Measurements from ENCODE around the gene ACAA1. TPM values are rescaled to one million over a fixed set of nuclear protein-coding genes. Genes with fewer than 3 reads are reported as not detected.

Gene ACAA1
- total RNA-seq, 1 experiment from 2014 or later = 52.0 TPM

- DNase-seq (ENCODE audit: low read depth, low spot score) (no peak), ATAC-seq (0 out of 2 replicates have a peak, but pooled peaks have one; percentile 2)
- BruUV-seq (replicated peaks) = TSS peak; percentile 65
- Histone ChIP-seq H3K36me3 (ENCODE audit: control insufficient read depth, insufficient read depth, low read length) (no peaks in the 10 kb centered on the region; the same call in 1 of the 2 replicates), H3K4me3 (ENCODE audit: low read depth in 2 of 2, low read length in 2 of 2) (no peak overlapping the region), H3K27ac (ENCODE audit: low read length) (no peak overlapping the region), H3K4me1 (ENCODE audit: control insufficient read depth, insufficient read depth, low read length) (no peaks in the 10 kb centered on the region), H3K9me3 (ENCODE audit: control insufficient read depth, insufficient read depth, low read depth, low read length) (no peaks in the 10 kb centered on the region), H3K27me3 (ENCODE audit: control insufficient read depth, insufficient read depth, low read length) (no peaks in the 10 kb centered on the region)
- in situ Hi-C loops (cut with HindIII; ENCODE audit: low pct_unique_long_range_greater_than_20kb, low sequenced_read_pairs) (no loop called here), intact Hi-C loops (cut with micrococcal nuclease; ENCODE audit: unreplicated experiment) (no loop called here)
- ChIA-PET CTCF (interaction anchor here (0.5 to 0.7 kb wide), 3 partner anchors 12 to 226 kb away, joined by 3 to 6 read pairs (median 3); no protein-coding TSS in a partner anchor), POLR2A (no interaction called here)
- TF ChIP-seq REST (IDR thresholded peaks at IDR 0.05; ENCODE audit: insufficient read depth in 1 of 2, low read depth in 2 of 2, low read length in 1 of 2) = no peak
- TF ChIP-seq POLR2AphosphoS5 (IDR thresholded peaks at IDR 0.05; ENCODE audit: low read depth, low read length) = no peak
- no peak for TF ChIP-seq SIN3A (IDR thresholded peaks at IDR 0.05; ENCODE audit: borderline replicate concordance, insufficient read depth, low read depth, low read length)
- TF ChIP-seq CTCF (IDR thresholded peaks at IDR 0.05) = no peak
- TF ChIP-seq TCF7L2 (IDR thresholded peaks at IDR 0.05; ENCODE audit: low read depth, low read length) = no peak
These were observed 18.3 kb downstream of the ACAA1 start for GRCh38 chr3:38118421-38119247.

DNA sequence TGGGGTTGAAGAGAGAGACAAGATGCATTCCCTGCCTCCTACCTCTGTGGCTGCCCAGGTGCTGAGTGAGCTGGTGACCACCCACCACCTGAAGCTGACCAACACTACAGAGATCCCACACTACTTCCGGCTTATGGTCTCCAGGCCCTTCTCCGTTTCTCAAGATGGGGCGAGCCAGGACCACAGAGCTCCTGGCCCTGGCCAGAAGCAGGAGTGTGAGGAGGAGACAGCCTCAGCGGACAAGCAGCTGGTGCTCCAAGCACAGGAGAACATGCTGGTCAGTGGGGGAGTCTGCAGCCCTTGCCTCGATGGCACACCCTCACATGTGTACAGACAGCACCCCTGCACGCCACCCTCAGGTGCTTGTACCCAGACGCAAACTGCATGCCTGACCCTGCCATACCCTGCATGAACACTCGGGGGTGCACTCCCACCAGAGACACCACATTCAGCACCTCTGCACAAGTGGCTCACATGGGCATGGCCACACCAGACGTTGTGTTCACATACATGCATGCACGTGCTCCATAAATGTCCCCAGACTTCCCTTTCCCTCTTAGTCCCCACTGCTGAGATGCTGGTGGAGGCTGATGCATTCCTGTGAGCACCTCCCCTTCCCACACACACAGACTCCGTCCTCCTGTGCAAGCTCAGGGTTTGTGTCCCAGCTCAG, 19.0 kb downstream of the ACAA1 start:
- TF ChIP-seq SIN3A (IDR thresholded peaks at IDR 0.05; ENCODE audit: borderline replicate concordance, insufficient read depth, low read depth, low read length) (no peak), POLR2AphosphoS5 (IDR thresholded peaks at IDR 0.05; ENCODE audit: low read depth, low read length) (no peak), REST (IDR thresholded peaks at IDR 0.05; ENCODE audit: insufficient read depth in 1 of 2, low read depth in 2 of 2, low read length in 1 of 2) (no peak), CTCF (IDR thresholded peaks at IDR 0.05) (peak; percentile 76), TCF7L2 (IDR thresholded peaks at IDR 0.05; ENCODE audit: low read depth, low read length) (no peak)
- no peak overlapping the region for H3K4me3 ChIP-seq (ENCODE audit: low read depth in 2 of 2, low read length in 2 of 2)
- intact Hi-C loops (cut with micrococcal nuclease; ENCODE audit: unreplicated experiment) (no loop called here), in situ Hi-C loops (cut with HindIII; ENCODE audit: low pct_unique_long_range_greater_than_20kb, low sequenced_read_pairs) (no loop called here)
- ChIA-PET CTCF (interaction anchor here (0.5 to 0.7 kb wide), 3 partner anchors 39 to 227 kb away, joined by 3 to 10 read pairs (median 6); no protein-coding TSS in a partner anchor), POLR2A (no interaction called here)
- peak; percentile 70 for ATAC-seq
- H3K4me1 ChIP-seq (ENCODE audit: control insufficient read depth, insufficient read depth, low read length) = no peaks in the 10 kb centered on the region
- H3K27me3 ChIP-seq (ENCODE audit: control insufficient read depth, insufficient read depth, low read length) = no peaks in the 10 kb centered on the region
- H3K36me3 ChIP-seq (ENCODE audit: control insufficient read depth, insufficient read depth, low read length) = no peaks in the 10 kb centered on the region
- peak; percentile 59 for DNase-seq (ENCODE audit: low read depth, low spot score)
- no peaks in the 10 kb centered on the region for H3K9me3 ChIP-seq (ENCODE audit: control insufficient read depth, insufficient read depth, low read depth, low read length)
- H3K27ac ChIP-seq (ENCODE audit: low read length) = no peak overlapping the region
- BruUV-seq (replicated peaks) = no TSS peak
